ENCODE results near the gene HECTD4.

DNA sequence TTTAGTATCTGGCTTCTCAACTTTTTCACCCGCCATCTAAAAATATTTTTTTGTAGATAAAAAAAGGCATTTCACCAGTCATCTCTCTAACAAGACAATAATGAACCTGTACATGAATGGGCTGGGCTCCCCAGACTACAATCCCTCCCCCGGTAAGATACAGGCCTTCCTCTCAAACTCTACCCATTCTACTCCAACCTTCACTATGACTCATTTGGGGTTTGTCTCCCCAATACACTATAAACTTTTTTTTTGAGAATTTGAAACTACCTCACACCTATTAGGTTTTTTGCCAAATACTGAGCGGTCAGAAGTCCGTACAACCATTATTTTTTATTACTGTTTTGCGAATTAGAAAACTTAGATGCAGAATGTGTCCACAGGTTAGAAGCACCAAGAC is 26.4 kb upstream of the HECTD4 start:
- TF ChIP-seq CEBPB (IDR thresholded peaks at IDR 0.05; ENCODE audit: low read depth): no peak
- TF ChIP-seq, protein P1, sequence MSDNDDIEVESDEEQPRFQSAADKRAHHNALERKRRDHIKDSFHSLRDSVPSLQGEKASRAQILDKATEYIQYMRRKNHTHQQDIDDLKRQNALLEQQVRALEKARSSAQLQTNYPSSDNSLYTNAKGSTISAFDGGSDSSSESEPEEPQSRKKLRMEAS (IDR thresholded peaks at IDR 0.05): no peak
- TF ChIP-seq, protein P2, sequence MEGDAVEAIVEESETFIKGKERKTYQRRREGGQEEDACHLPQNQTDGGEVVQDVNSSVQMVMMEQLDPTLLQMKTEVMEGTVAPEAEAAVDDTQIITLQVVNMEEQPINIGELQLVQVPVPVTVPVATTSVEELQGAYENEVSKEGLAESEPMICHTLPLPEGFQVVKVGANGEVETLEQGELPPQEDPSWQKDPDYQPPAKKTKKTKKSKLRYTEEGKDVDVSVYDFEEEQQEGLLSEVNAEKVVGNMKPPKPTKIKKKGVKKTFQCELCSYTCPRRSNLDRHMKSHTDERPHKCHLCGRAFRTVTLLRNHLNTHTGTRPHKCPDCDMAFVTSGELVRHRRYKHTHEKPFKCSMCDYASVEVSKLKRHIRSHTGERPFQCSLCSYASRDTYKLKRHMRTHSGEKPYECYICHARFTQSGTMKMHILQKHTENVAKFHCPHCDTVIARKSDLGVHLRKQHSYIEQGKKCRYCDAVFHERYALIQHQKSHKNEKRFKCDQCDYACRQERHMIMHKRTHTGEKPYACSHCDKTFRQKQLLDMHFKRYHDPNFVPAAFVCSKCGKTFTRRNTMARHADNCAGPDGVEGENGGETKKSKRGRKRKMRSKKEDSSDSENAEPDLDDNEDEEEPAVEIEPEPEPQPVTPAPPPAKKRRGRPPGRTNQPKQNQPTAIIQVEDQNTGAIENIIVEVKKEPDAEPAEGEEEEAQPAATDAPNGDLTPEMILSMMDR (IDR thresholded peaks at IDR 0.05 in 2 of 3, conservative IDR thresholded peaks at IDR 0.05 in 1 of 3; ENCODE audit: borderline replicate concordance in 1 of 3, insufficient read depth in 1 of 3, low read depth in 2 of 3, low read length in 2 of 3): no peak
- TF ChIP-seq POLR2AphosphoS5 (IDR thresholded peaks at IDR 0.05; ENCODE audit: low read depth, low read length): no peak
- no peak for TF ChIP-seq EZH2 (IDR thresholded peaks at IDR 0.05)
